Calu3 (cell line): Measurements from ENCODE around the gene ZNF208. TPM values are rescaled to one million over a fixed set of nuclear protein-coding genes. Genes with fewer than 3 reads are reported as not detected.

Experiments
- BruUV-seq: library from RNA; stranded (reverse); fragments of 400-500 nt; replicated peaks from 2 replicates; lab custom pipeline; 2021; lab: Mats Ljungman, UMichigan
- CTCF ChIA-PET: fragments of 300-600 bp; sonication (Branson Sonifier 250); formaldehyde crosslinking; loops from one replicate; lab custom pipeline; 2022; ENCODE audit warnings: antibody characterized with exemption; lab: Charles Lee
- DNase-seq: peaks from one replicate; pipeline ENCODE4 v3.0.0; 2022
- H3K27ac Mint-ChIP-seq: one replicate; pipeline ENCODE4 v1.8.0; 2022; ENCODE audit warnings: mixed read lengths; ENCODE audit not compliant: unreplicated experiment
- H3K27me3 Mint-ChIP-seq: one replicate; pipeline ENCODE4 v1.8.0; 2022; ENCODE audit warnings: mixed read lengths; ENCODE audit not compliant: unreplicated experiment
- H3K36me3 Mint-ChIP-seq: one replicate; pipeline ENCODE4 v1.8.0; 2022; ENCODE audit warnings: mild to moderate bottlenecking, moderate library complexity, mixed read lengths; ENCODE audit not compliant: insufficient read depth, unreplicated experiment
- H3K4me1 Mint-ChIP-seq: one replicate; pipeline ENCODE4 v1.8.0; 2022; ENCODE audit warnings: mild to moderate bottlenecking, low read depth, mixed read lengths; ENCODE audit not compliant: unreplicated experiment
- H3K4me3 Mint-ChIP-seq: one replicate; pipeline ENCODE4 v1.8.0; 2022; ENCODE audit warnings: mild to moderate bottlenecking, low read depth, moderate library complexity, mixed read lengths; ENCODE audit not compliant: unreplicated experiment
- H3K9me3 Mint-ChIP-seq: one replicate; pipeline ENCODE4 v1.8.0; 2022; ENCODE audit warnings: low read depth, mixed read lengths; ENCODE audit not compliant: unreplicated experiment
- intact Hi-C: fragments of 100-400 bp; cut with micrococcal nuclease; formaldehyde crosslinking; loops from one replicate; pipeline ENCODE4 v1.10.0; 2022; ENCODE audit not compliant: unreplicated experiment
- total RNA-seq: library from RNA; stranded (reverse); gene quantifications from 2 replicates; pipeline ENCODE4 v1.2.3, GENCODE V29; 2022
- TF ChIP-seq, protein P1 (sequence below): fragments of 200-600 bp; IDR thresholded peaks from one replicate; pipeline ENCODE4 v1.8.0; 2022; ENCODE audit warnings: antibody characterized with exemption; ENCODE audit not compliant: unreplicated experiment

The ZNF208 gene
- total RNA-seq, 1 experiment from 2014 or later, result not detected

DNA sequence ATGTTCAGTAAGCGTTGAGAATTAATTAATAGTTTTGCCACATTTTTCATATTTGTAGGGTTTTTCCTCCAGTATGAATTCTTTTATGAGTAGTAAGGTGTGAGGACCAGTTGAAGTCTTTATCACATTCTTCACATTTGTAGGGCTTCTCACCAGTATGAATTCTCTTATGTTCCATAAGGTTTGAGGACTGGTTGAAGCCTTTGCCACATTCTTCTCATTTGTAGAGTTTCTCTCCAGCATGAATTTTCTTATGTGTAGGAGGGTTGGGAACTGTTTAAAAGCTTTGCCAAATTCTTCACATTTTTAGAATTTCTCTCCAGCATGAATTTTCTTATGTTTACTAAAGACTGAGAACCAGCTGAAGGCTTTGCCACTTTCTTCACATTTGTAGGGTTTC, 40.3 kb downstream of the ZNF208 start:
- Mint-ChIP-seq H3K4me3 (no peak overlapping the region), H3K4me1 (no peaks in the 10 kb centered on the region), H3K27ac (no peak overlapping the region), H3K27me3 (no peaks in the 10 kb centered on the region), H3K9me3 (no peaks in the 10 kb centered on the region), H3K36me3 (no peaks in the 10 kb centered on the region)
- DNase-seq, result no peak
- CTCF ChIA-PET, result no interaction called here
- no TSS peak for BruUV-seq
- TF ChIP-seq, protein P1, sequence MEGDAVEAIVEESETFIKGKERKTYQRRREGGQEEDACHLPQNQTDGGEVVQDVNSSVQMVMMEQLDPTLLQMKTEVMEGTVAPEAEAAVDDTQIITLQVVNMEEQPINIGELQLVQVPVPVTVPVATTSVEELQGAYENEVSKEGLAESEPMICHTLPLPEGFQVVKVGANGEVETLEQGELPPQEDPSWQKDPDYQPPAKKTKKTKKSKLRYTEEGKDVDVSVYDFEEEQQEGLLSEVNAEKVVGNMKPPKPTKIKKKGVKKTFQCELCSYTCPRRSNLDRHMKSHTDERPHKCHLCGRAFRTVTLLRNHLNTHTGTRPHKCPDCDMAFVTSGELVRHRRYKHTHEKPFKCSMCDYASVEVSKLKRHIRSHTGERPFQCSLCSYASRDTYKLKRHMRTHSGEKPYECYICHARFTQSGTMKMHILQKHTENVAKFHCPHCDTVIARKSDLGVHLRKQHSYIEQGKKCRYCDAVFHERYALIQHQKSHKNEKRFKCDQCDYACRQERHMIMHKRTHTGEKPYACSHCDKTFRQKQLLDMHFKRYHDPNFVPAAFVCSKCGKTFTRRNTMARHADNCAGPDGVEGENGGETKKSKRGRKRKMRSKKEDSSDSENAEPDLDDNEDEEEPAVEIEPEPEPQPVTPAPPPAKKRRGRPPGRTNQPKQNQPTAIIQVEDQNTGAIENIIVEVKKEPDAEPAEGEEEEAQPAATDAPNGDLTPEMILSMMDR, result no peak
- intact Hi-C loops, result no loop called here

DNA sequence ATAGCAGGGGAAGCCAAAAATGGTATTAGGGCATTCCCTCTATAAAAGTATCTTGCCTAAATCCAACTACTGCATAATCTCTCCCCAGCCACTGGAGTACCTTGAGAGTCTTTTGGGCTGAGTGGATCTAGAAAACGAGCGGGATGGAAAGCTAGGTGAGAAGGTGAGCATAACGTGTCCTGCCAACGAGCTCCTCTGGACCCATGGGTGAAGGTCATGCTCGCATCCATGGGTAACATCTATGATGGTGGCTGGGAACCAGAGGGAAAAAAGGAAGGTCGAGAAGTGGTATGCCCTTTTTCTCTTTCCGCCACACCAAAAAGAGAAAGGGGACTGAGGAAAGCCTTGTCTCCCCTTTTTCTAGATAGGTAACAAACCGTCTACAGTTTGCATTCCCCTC, 63.0 kb downstream of the ZNF208 start:
- intact Hi-C loops, result no loop called here
- no peaks in the 10 kb centered on the region for H3K36me3 Mint-ChIP-seq
- H3K4me1 Mint-ChIP-seq, result no peaks in the 10 kb centered on the region

DNA sequence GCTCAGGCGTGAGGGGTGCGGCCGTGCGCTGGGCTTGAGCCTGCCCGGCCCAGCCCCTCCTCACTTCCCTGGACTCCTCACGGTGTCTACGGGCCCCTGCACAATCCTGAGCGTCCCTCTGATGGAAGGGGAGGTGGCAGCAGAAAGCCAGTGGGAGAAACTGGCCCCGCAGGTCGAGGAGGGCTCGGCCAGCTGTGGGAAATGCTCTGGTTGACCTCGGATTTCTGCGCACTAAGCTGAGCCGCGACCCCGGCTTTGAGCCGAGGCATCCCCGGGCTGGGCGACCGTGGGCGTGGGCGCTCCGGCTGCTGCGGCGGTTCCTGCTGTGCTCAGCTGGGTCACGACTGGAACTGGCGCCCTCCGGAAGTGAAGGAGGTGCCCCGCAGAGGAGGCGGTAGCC, 70.1 kb downstream of the ZNF208 start:
- CTCF ChIA-PET, result no interaction called here
- no peaks in the 10 kb centered on the region for H3K9me3 Mint-ChIP-seq
- no peak for DNase-seq
- H3K27me3 Mint-ChIP-seq, result no peaks in the 10 kb centered on the region
- no peaks in the 10 kb centered on the region for H3K36me3 Mint-ChIP-seq
- no peak overlapping the region for H3K4me3 Mint-ChIP-seq
- H3K4me1 Mint-ChIP-seq, result no peaks in the 10 kb centered on the region
- no peak overlapping the region for H3K27ac Mint-ChIP-seq
- TF ChIP-seq, protein P1, result no peak
- intact Hi-C loops, result no loop called here
- BruUV-seq, result no TSS peak

More for the DNA sequence above, 63.0 kb downstream of the ZNF208 start:
- CTCF ChIA-PET, result no interaction called here
- Mint-ChIP-seq H3K4me3 (no peak overlapping the region), H3K9me3 (peaks cover 5% of the 10 kb centered on the region), H3K27me3 (no peaks in the 10 kb centered on the region), H3K27ac (no peak overlapping the region)
- TF ChIP-seq, protein P1, result no peak
- BruUV-seq, result no TSS peak
- DNase-seq, result no peak

GRCh38 chr19:21934593-21934992, 76.2 kb downstream of the ZNF208 start:
- TF ChIP-seq, protein P1, result no peak
- BruUV-seq, result no TSS peak
- H3K36me3 Mint-ChIP-seq, result no peaks in the 10 kb centered on the region
- H3K27me3 Mint-ChIP-seq, result no peaks in the 10 kb centered on the region
- H3K4me1 Mint-ChIP-seq, result no peaks in the 10 kb centered on the region
- CTCF ChIA-PET, result no interaction called here
- no peaks in the 10 kb centered on the region for H3K9me3 Mint-ChIP-seq
- no peak overlapping the region for H3K27ac Mint-ChIP-seq
- intact Hi-C loops, result no loop called here
- no peak for DNase-seq
- no peak overlapping the region for H3K4me3 Mint-ChIP-seq
